Gastrocnemius medialis (tissue), 4 donors: Measurements from ENCODE around the gene LRRC56.

ENCODE experiments used
- POLR2A ChIP-seq, 2 donors: fragments of 450-650 bp; IDR thresholded peaks; one replicate each; pipeline ENCODE4 v1.6.1; 2017; ENCODE audit warnings: antibody characterized with exemption in 2 of 2, mild to moderate bottlenecking in 2 of 2, moderate library complexity in 2 of 2
- TF ChIP-seq, protein P1 (sequence below), 5 experiments: fragments of 450-650 bp in 3 of 5; fragments of 200-600 bp in 2 of 5; sonication (generic) in 2 of 5; IDR thresholded peaks in 4 of 5; conservative IDR thresholded peaks in 1 of 5; 1 replicate in 4 of 5; 2 replicates in 1 of 5; pipeline ENCODE4 v1.5.1; 2016 to 2019; ENCODE audit warnings: antibody characterized with exemption in 5 of 5, mild to moderate bottlenecking in 3 of 5, moderate library complexity in 3 of 5

GRCh38 chr11:512761-513595 is 24.3 kb upstream of the LRRC56 start:
- no peak for TF ChIP-seq POLR2A (IDR thresholded peaks at IDR 0.05)
- TF ChIP-seq, protein P1, sequence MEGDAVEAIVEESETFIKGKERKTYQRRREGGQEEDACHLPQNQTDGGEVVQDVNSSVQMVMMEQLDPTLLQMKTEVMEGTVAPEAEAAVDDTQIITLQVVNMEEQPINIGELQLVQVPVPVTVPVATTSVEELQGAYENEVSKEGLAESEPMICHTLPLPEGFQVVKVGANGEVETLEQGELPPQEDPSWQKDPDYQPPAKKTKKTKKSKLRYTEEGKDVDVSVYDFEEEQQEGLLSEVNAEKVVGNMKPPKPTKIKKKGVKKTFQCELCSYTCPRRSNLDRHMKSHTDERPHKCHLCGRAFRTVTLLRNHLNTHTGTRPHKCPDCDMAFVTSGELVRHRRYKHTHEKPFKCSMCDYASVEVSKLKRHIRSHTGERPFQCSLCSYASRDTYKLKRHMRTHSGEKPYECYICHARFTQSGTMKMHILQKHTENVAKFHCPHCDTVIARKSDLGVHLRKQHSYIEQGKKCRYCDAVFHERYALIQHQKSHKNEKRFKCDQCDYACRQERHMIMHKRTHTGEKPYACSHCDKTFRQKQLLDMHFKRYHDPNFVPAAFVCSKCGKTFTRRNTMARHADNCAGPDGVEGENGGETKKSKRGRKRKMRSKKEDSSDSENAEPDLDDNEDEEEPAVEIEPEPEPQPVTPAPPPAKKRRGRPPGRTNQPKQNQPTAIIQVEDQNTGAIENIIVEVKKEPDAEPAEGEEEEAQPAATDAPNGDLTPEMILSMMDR (IDR thresholded peaks at IDR 0.05 in 4 of 5, conservative IDR thresholded peaks at IDR 0.05 in 1 of 5) = no peak
